Lower lobe of right lung (tissue), 2 donors: ENCODE data around the gene ADAMTS16. TPM values are rescaled to one million over a fixed set of nuclear protein-coding genes. Genes with fewer than 3 reads are reported as not detected.

ENCODE experiments used
- ATAC-seq, 2 donors: fragments of 200-7000 bp; cut with Tn5 transposase; one replicate each; pipeline ENCODE4 v1.9.1; 2020 to 2022; ENCODE audit warnings: mild to moderate bottlenecking in 2 of 2, moderate library complexity in 2 of 2
- DNase-seq: peaks from one replicate; pipeline ENCODE4 v3.0.0-alpha.2; 2020
- H3K27ac ChIP-seq: fragments of 200-600 bp; one replicate; pipeline ENCODE4 v1.8.0; 2022
- H3K27me3 ChIP-seq: fragments of 200-600 bp; one replicate; pipeline ENCODE4 v1.8.0; 2022; ENCODE audit warnings: low read depth
- H3K36me3 ChIP-seq: fragments of 200-600 bp; one replicate; pipeline ENCODE4 v1.8.0; 2022; ENCODE audit warnings: mild to moderate bottlenecking
- H3K4me1 ChIP-seq: fragments of 200-600 bp; one replicate; pipeline ENCODE4 v1.8.0; 2022
- H3K4me3 ChIP-seq: fragments of 200-600 bp; one replicate; pipeline ENCODE4 v1.8.0; 2022; ENCODE audit warnings: mild to moderate bottlenecking
- H3K9me3 ChIP-seq: fragments of 200-600 bp; one replicate; pipeline ENCODE4 v1.8.0; 2022
- CTCF ChIP-seq: fragments of 200-600 bp; IDR thresholded peaks from one replicate; pipeline ENCODE4 v1.8.0; 2022; ENCODE audit warnings: antibody characterized with exemption, mild to moderate bottlenecking
- intact Hi-C: fragments of 100-400 bp; cut with DNase I; formaldehyde crosslinking; loops from one replicate; pipeline ENCODE4 v1.11.0; 2022
- total RNA-seq: library from RNA; stranded (reverse); fragmentation: NEBNext Ultra II Directional; extraction: Animal tissue kit (Norgen Biotek cat#: 25700); gene quantifications from one replicate; pipeline ENCODE4 v1.2.1, GENCODE V29; 2021
- donor health status: DM: no; HTN: yes; CAD: no; lungs with severe emphysema.

ADAMTS16 gene
- total RNA-seq, 1 donor from 2014 or later: 1.1 TPM

- H3K4me1 ChIP-seq: no peaks in the 10 kb centered on the region
- H3K9me3 ChIP-seq: no peaks in the 10 kb centered on the region
- DNase-seq (no peak), ATAC-seq (no peak)
- H3K36me3 ChIP-seq: no peaks in the 10 kb centered on the region
- H3K27me3 ChIP-seq: no peaks in the 10 kb centered on the region
- intact Hi-C loops: no loop called here
- H3K27ac ChIP-seq: no peak overlapping the region
- H3K4me3 ChIP-seq: no peak overlapping the region
- TF ChIP-seq CTCF: no peak
Measured at GRCh38 chr5:5181650-5182324, 41.7 kb downstream of the ADAMTS16 start.

- Histone ChIP-seq H3K36me3 (no peaks in the 10 kb centered on the region), H3K9me3 (no peaks in the 10 kb centered on the region), H3K27me3 (no peaks in the 10 kb centered on the region), H3K4me1 (no peaks in the 10 kb centered on the region), H3K4me3 (no peak overlapping the region), H3K27ac (no peak overlapping the region)
- ATAC-seq (no peak), DNase-seq (no peak)
- TF ChIP-seq CTCF: no peak
- intact Hi-C loops: no loop called here
Measured at GRCh38 chr5:5182508-5183188, 42.5 kb downstream of the ADAMTS16 start.

GRCh38 chr5:5183189-5183699 is 43.1 kb downstream of the ADAMTS16 start:
- DNase-seq: no peak
- Histone ChIP-seq H3K4me1 (no peaks in the 10 kb centered on the region), H3K27ac (no peak overlapping the region), H3K4me3 (no peak overlapping the region), H3K36me3 (no peaks in the 10 kb centered on the region), H3K27me3 (no peaks in the 10 kb centered on the region), H3K9me3 (no peaks in the 10 kb centered on the region)
- intact Hi-C loops: no loop called here
- ATAC-seq: no peak
- no peak for TF ChIP-seq CTCF

GRCh38 chr5:5183933-5184332 is 43.8 kb downstream of the ADAMTS16 start:
- H3K9me3 ChIP-seq: no peaks in the 10 kb centered on the region
- no peak overlapping the region for H3K27ac ChIP-seq
- no peaks in the 10 kb centered on the region for H3K27me3 ChIP-seq
- DNase-seq (no peak), ATAC-seq (peak in 1 of 2 donors; percentile 32)
- no peaks in the 10 kb centered on the region for H3K36me3 ChIP-seq
- H3K4me1 ChIP-seq: no peaks in the 10 kb centered on the region
- TF ChIP-seq CTCF: no peak
- H3K4me3 ChIP-seq: no peak overlapping the region
- intact Hi-C loops: no loop called here

GRCh38 chr5:5188376-5189050 is 48.4 kb downstream of the ADAMTS16 start:
- TF ChIP-seq CTCF: no peak
- H3K36me3 ChIP-seq: no peaks in the 10 kb centered on the region
- no peak overlapping the region for H3K4me3 ChIP-seq
- no peaks in the 10 kb centered on the region for H3K4me1 ChIP-seq
- intact Hi-C loops: no loop called here
- ATAC-seq (peak in 1 of 2 donors; percentile 39), DNase-seq (no peak)
- H3K27ac ChIP-seq: no peak overlapping the region
- no peaks in the 10 kb centered on the region for H3K27me3 ChIP-seq
- H3K9me3 ChIP-seq: no peaks in the 10 kb centered on the region
